Smooth muscle cell (in vitro differentiated cells): ENCODE results near the gene RECQL5. TPM values are rescaled to one million over a fixed set of nuclear protein-coding genes. Genes with fewer than 3 reads are reported as not detected.

Experiments
- DNase-seq: peaks from one replicate; lab custom pipeline; 2025; ENCODE audit not compliant: unreplicated experiment; lab: John Stamatoyannopoulos, UW
- H2AFZ ChIP-seq: fragments of 200-600 bp; sonication (generic); 2 replicates; pipeline ENCODE4 v1.6.0; 2016; ENCODE audit warnings: antibody characterized with exemption, low read depth, mild to moderate bottlenecking
- H3F3A ChIP-seq: fragments of 200-600 bp; sonication (generic); 2 replicates; pipeline ENCODE4 v1.6.0; 2017; ENCODE audit warnings: antibody characterized with exemption, low read depth
- H3K27ac ChIP-seq: fragments of 200-600 bp; sonication (generic); 2 replicates; pipeline ENCODE4 v1.5.1; 2016; ENCODE audit warnings: low read depth, mild to moderate bottlenecking
- H3K27me3 ChIP-seq: fragments of 200-600 bp; sonication (generic); 2 replicates; pipeline ENCODE4 v1.6.1; 2016; ENCODE audit warnings: low read depth, mild to moderate bottlenecking
- H3K36me3 ChIP-seq: fragments of 200-600 bp; sonication (generic); 2 replicates; pipeline ENCODE4 v1.5.1; 2016; ENCODE audit warnings: low read depth
- H3K4me1 ChIP-seq: fragments of 200-600 bp; sonication (generic); 2 replicates; pipeline ENCODE4 v1.5.1; 2016; ENCODE audit warnings: low read depth
- H3K4me2 ChIP-seq: fragments of 200-600 bp; sonication (generic); 2 replicates; pipeline ENCODE4 v1.6.0; 2016; ENCODE audit warnings: mild to moderate bottlenecking
- H3K4me3 ChIP-seq: fragments of 200-600 bp; sonication (generic); 2 replicates; pipeline ENCODE4 v1.5.1; 2016; ENCODE audit warnings: mild to moderate bottlenecking
- H3K79me2 ChIP-seq: fragments of 200-600 bp; sonication (generic); 2 replicates; pipeline ENCODE4 v1.6.0; 2016; ENCODE audit warnings: low read depth, mild to moderate bottlenecking
- H3K9ac ChIP-seq: fragments of 200-600 bp; sonication (generic); 2 replicates; pipeline ENCODE4 v1.6.0; 2016; ENCODE audit warnings: low read depth
- H3K9me3 ChIP-seq: fragments of 200-600 bp; sonication (generic); replicated peaks from 2 replicates; pipeline ENCODE4 v1.5.1; 2016; ENCODE audit warnings: low read depth
- H4K20me1 ChIP-seq: fragments of 200-600 bp; sonication (generic); 2 replicates; pipeline ENCODE4 v1.6.0; 2016; ENCODE audit warnings: low read depth
- WGBS: methylation state at CpG from one replicate; pipeline ENCODE4 v1.1.7; 2016; ENCODE audit warnings: low lambda C conversion rate; 5-methylcytosine and 5-hydroxymethylcytosine counted together
- polyA plus RNA-seq: library from polyadenylated mRNA; unstranded; fragments of >200 nt; fragmentation: Nextera tagmentation; extraction: Ambion mirVana; gene quantifications from 2 replicates; pipeline ENCODE4 v1.2.1, GENCODE V29; 2016
- total RNA-seq: library from RNA; depleted of rRNA; stranded (reverse); fragments of >200 nt; gene quantifications from 2 replicates; pipeline ENCODE4 v1.2.3, GENCODE V29; 2014
- TF ChIP-seq, protein P1 (sequence below): fragments of 200-600 bp; sonication (generic); IDR thresholded peaks from 2 replicates; pipeline ENCODE4 v1.5.1; 2017; ENCODE audit warnings: borderline replicate concordance, mild to moderate bottlenecking, antibody characterized with exemption; ENCODE audit not compliant: insufficient read depth, poor library complexity, severe bottlenecking

Gene RECQL5
- total and polyA plus RNA-seq, 2 experiments from 2014 or later, result 15.7 to 38.2 TPM

DNA sequence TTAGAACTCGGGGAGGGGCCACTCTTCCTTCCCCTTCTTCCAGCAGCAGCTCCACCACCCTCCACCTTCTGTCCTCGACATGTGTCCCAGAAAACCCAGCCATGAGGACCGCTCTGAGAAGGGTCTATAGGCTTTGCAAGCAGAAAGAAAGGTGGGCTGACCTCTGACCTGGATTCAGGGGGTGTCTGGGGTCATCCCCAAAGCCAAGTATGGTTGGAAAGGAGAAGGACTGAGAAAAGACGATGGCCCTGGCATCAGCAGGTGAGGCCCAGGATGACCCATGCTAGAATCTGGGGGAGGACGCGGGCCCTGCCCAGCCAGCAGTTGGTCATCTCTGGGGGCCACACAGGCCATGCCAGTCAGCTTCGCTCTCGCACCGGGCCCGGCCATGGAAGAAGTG lies 39.9 kb downstream of the RECQL5 start:
- Histone ChIP-seq H3K36me3 (no peaks in the 10 kb centered on the region), H4K20me1 (no peaks in the 10 kb centered on the region), H3K4me1 (no peaks in the 10 kb centered on the region), H3K4me3 (no peak overlapping the region), H3K27ac (no peak overlapping the region), H3K79me2 (no peaks in the 10 kb centered on the region), H3F3A (no peaks in the 10 kb centered on the region), H2AFZ (no peak overlapping the region), H3K4me2 (no peak overlapping the region), H3K27me3 (no peaks in the 10 kb centered on the region), H3K9ac (no peak overlapping the region), H3K9me3 (no peaks in the 10 kb centered on the region)
- WGBS, result 98% methylated on average over 10 of the region's 10 CpGs
- TF ChIP-seq, protein P1, sequence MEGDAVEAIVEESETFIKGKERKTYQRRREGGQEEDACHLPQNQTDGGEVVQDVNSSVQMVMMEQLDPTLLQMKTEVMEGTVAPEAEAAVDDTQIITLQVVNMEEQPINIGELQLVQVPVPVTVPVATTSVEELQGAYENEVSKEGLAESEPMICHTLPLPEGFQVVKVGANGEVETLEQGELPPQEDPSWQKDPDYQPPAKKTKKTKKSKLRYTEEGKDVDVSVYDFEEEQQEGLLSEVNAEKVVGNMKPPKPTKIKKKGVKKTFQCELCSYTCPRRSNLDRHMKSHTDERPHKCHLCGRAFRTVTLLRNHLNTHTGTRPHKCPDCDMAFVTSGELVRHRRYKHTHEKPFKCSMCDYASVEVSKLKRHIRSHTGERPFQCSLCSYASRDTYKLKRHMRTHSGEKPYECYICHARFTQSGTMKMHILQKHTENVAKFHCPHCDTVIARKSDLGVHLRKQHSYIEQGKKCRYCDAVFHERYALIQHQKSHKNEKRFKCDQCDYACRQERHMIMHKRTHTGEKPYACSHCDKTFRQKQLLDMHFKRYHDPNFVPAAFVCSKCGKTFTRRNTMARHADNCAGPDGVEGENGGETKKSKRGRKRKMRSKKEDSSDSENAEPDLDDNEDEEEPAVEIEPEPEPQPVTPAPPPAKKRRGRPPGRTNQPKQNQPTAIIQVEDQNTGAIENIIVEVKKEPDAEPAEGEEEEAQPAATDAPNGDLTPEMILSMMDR, result no peak
- DNase-seq, result no peak

DNA sequence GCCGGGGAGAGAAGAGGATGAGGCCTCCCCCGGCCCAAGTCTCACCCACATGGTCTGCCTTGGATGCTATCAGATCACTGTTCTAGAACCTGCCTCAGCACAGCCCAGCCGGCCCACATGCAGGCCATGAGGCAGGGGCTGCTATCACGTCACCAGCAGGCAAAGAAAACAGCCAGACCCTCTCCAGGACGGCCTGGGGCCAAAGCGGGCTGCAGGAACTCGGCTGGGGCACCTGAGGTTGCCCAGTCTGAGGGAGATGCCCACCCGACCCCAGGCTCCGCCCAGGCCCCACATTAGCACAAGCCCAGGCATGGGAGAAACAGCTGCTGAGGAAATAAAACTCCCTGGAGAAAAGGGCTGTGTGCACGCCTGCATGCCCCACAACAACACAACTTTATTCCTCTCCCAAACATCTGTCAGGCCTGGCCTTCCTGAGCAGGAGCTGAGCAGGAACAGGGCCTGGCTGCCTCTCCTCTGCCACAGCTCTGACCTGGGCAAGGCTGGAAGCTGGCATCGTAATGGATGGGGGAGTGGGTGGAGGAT lies 40.4 kb downstream of the RECQL5 start:
- H3K36me3 ChIP-seq, result no peaks in the 10 kb centered on the region
- H3K9ac ChIP-seq, result no peak overlapping the region
- H3K79me2 ChIP-seq, result no peaks in the 10 kb centered on the region
- no peak overlapping the region for H3K4me3 ChIP-seq
- no peaks in the 10 kb centered on the region for H4K20me1 ChIP-seq
- no peak for DNase-seq
- no peak overlapping the region for H3K27ac ChIP-seq
- no peaks in the 10 kb centered on the region for H3F3A ChIP-seq
- no peaks in the 10 kb centered on the region for H3K9me3 ChIP-seq
- H3K4me1 ChIP-seq, result no peaks in the 10 kb centered on the region
- TF ChIP-seq, protein P1, result no peak
- H3K27me3 ChIP-seq, result no peaks in the 10 kb centered on the region
- H3K4me2 ChIP-seq, result no peak overlapping the region
- WGBS, result 86% methylated on average over 11 of the region's 11 CpGs
- no peak overlapping the region for H2AFZ ChIP-seq

DNA sequence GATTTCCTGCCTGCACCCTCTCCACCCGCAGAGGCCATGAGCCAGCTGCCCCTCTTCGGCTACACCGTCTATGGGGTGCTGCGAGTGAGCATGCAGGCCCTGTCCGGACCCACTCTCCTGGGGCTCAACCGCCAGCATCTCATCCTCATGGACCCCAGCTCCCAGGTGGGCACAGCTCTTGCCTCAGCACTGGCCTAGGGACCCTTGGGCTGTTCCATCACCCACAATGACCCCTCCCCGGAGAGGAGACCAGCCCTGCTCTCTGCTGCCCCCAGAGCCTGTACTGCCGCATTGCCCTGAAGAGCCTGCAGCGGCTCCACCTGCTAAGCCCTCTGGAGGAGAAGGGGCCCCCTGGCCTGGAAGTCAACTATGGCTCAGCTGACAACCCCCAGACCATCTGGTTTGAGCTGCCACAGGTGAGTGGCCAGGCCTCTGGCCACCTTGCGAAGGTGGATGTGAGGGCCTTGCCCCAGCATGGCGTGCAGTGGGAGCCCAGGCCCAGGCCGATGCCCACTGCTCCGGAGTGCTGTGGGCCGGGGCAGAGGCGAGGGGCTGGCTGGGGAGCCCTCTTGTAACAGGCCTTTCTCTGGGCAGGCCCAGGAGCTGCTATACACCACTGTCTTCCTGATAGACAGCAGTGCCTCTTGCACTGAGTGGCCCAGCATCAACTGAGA lies 41.0 kb downstream of the RECQL5 start:
- Histone ChIP-seq H2AFZ (no peak overlapping the region), H3K27me3 (no peaks in the 10 kb centered on the region), H3K36me3 (no peaks in the 10 kb centered on the region), H3K4me3 (no peak overlapping the region), H3K9ac (no peak overlapping the region), H3K79me2 (no peaks in the 10 kb centered on the region), H3K4me1 (no peaks in the 10 kb centered on the region), H3K27ac (no peak overlapping the region), H4K20me1 (no peaks in the 10 kb centered on the region), H3K9me3 (no peaks in the 10 kb centered on the region), H3F3A (no peaks in the 10 kb centered on the region), H3K4me2 (no peak overlapping the region)
- DNase-seq, result no peak
- 90% methylated on average over 14 of the region's 15 CpGs for WGBS
- TF ChIP-seq, protein P1, result peak; percentile 53
